GM19351 (cell line): ENCODE measurements around the gene SMIM23.

Experiments used
- ATAC-seq: cut with Tn5 transposase; IDR thresholded peaks from one replicate; pipeline ENCODE4 v1.9.1; 2021; ENCODE audit warnings: mild to moderate bottlenecking, moderate library complexity; ENCODE audit not compliant: unreplicated experiment

The SMIM23 gene

DNA sequence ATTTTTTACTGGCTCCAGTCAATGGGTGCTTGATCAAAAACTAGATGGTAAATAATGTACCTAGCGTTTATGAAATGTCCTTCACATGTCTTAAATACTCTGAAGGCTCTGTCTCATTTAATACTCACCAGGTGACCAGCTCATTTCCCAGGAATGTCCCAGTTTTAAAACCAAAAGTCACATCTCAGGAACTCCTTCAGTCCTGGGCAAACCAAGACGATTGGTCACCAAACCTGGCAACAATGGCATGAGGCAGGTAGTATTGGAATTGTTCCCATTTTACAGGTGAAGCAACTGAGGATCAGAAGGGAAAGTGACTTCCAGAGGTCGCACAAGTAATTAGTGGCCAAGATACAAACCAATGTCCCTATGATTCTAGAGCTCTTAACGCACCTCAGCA lies 27.7 kb downstream of the SMIM23 start:
- no peak for ATAC-seq

DNA sequence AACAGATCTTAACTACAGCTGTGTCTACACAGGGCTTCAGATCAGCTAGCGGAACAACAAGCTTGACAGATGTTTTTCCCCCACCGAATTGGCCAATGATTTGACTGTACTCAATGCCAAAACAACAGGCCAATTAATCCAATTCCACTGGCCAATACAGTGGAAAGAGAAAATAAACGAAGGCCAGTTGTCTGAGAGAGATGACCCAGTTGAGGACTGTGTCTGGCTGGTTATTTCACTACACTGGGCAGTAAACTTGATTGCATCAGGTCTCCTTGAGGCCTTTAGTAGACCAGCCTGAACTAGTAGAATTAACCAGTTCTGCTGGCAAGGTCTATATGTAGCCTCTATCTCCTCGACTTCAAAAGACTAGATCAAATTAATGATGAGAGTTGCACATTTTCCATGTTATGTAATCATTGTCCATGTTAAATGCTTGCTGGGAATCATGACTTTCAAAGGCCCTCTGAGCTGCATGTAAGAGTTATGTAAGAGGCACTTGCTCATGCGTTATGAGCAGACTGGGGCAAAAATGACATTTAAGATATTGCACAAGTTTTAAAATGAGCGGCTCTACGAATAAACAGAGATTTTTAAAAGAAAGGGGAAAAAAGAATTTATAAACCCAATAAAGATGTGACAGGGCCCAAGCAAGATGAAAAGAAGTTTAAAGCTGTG lies 28.3 kb downstream of the SMIM23 start:
- ATAC-seq: no peak

DNA sequence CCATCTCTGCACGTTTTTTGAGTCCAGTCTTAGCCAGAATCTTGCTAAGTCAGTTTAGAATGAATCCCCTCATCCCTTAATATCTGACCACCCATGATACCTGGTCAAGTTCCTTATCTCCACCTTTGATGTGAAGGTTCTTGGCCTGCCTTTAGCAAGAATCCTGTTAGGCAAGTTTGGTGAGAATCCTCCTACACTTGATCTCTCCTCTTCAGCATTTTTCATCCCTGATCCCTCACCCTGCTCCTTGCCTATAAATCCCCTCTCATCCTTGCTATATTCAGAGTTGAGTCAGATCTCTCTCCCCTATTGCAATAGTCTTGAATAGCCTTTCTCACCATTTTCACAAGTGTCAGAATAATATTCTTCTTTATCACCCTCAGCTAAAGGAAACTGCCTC lies 31.0 kb downstream of the SMIM23 start:
- ATAC-seq: no peak

DNA sequence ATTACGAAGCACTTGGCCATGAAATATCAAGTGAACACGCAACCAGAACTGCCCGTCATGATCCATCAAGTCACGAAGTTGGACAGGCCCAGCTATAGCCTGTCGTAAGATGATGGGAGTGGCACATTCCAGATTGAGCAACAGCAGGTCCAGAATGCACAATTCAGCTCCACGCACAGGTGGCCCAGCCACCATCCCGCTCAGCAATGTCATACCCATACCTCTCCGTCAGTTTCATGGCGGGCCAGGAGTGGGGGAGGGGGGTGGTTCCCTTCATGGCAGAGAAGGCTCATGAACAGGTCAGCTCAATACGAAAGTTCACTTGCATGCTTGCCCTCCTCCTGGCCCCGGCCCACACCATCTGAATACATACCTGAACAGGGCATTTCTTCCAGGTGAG lies 34.9 kb downstream of the SMIM23 start:
- ATAC-seq: no peak

DNA sequence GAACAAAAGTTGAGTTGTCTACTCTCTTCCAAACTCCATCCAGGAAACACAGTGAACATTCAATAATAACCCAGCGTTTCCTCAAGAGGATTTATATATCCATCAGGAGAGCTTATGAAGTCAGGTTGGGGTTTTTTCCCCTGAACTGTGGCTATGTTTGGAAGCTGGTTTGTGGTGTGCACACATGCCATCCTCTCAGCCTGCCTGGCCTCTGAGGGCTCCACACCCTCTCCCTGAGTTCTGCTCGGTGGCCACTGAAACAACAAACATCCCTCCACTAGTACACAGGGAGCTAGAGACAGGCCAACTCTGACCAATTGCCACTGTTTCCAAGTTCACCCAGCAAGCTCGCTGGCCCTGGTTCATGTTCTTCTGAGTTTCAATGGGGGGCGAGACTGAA lies 35.7 kb downstream of the SMIM23 start:
- no peak for ATAC-seq

DNA sequence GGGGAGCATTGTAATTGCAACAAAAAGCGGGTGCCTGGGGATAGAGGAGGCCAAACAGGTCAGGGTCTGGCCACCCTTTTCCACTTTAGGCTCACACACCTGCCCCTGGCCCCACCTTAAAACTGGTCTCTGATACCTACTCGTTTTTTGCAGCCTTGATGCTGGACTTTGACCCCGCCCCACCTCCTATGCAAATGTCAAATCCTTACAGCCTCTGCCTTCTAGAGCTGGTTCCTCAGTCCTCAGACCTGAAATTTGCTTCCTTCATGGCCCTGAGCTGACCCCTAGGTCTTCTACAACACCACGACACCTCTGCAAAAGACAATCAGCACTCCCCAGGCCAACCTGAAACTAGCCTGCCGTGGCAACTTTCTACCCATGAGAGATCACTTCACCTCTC lies 37.7 kb downstream of the SMIM23 start:
- no peak for ATAC-seq

DNA sequence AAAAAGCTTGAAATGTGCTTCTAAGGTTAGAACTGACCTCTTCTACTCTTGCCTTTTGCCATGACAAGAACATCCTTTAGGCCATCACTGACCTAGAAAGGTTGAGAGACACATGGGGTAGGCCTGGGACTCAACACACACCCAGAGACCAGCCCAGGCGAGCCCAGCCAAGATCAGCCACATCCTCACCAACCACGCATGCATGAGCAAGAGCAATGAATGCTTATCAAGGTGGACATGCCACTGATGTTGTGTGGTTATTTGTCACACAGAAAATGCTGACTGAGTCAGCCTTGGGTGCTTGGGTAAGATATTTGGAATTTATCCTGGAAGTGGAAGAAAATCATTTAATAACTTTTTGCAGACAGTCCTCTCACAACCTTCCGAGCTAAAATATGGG lies 39.4 kb downstream of the SMIM23 start:
- ATAC-seq: no peak

DNA sequence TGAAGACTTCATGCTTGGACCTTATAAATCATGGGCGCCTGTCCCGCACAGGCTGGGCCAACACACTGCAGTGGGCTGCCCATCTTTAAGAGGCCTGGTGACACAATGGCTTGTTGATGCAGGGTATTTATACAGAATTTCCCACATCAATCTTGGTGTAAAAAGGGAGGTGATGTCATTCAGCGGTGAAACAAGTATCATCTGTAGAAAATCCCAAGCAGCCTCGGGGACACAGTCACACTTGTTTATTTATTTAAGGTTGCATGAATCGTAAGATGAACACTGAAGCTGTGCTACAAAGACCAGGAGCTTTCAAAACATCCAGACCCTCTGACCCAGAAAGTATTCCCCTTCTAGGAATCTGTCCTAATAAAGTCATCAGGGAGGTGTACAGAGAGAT lies 40.5 kb downstream of the SMIM23 start:
- ATAC-seq: no peak

DNA sequence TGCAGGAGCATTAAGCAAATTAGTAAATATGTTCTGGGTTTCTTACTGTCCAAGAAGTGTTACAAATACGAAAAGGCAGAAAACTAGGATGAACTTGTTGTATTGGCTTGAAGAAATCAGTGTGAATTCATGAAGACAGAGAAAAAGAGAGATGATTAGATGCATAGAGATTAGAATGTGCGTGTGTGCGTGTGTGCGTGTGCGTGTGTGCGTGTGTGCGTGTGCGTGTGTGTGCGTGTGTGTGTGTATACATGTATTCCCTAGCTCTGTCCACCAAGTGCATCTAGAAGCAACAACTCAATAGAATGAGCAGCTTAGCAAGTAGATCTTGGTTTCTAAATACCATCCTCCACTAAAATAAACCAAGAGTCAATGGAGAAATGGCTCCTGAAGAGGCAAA lies 41.5 kb downstream of the SMIM23 start:
- no peak for ATAC-seq

DNA sequence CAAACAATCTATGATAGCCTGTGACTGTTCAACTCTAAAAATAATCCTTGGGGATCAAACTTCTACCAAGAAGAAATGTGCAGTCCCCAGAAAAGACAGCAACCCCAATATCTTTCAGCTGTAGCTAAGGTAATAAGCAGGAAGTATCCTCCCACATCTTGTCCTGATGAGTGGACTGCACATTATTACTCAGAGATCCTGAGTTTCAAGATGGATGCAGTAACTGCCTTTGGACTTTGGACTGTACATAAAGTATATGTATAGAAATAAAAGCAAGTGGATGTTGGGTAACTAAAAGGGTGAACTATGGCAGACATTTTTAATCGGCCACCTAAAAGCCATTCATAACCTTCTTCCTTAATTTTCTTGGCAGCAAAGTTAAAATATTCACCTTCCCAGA lies 45.1 kb downstream of the SMIM23 start:
- no peak for ATAC-seq

DNA sequence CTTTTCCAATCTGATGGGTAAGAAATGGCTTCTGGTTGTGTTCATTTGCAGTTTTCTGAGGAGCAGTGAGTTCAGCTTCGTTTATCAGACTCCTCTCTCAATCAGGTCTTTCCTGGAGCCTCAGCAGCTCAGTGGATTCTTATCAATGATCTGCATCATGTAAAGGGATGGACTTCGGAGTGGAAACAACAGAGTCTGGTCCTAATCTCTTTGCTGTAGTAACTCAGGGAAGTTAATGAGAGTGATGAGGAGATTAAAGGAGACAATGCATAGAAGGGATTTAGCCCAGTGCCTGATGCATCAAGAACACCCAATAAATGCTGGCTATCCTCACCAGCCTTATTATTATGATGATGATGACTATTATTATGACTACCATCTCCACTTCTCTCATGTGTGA lies 47.2 kb downstream of the SMIM23 start:
- ATAC-seq: no peak

DNA sequence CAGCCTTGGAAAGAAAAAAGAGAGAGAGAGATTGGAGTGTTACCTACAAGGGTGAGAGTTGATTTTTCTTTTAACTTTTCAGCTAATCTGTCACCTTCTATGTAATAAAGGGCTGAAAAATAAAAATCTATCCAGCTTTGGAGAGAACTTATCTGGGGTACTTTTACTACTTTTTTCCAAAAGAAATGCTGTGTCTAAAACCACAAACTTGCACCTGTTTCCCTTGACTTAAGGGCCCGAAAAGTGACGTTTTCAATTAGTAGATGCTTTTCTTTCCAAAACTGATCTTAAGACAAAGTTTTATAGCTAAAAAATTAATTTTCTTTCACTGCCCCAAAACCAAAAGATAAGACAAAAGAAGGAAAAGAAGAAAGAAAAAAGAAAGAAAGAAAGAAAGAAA lies 48.8 kb downstream of the SMIM23 start:
- no peak for ATAC-seq

DNA sequence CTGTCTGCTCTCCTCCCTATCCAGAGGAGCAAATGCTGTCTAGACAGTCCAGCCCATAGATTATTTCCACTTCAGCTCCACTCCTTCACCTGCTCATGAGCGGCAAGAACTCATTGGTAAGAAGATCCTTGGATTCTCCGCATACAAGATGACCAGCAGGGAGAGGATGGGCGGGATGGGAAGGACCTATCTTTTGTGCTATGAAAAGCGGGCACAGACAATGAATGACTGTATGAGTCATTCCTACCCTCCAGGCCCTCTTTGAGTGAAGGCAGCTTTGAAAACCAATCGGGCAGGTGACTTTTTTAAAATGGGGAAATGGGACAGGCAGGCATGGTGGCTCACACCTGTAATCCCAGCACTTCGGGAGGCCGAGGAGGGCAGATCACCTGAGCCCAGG lies 49.4 kb downstream of the SMIM23 start:
- ATAC-seq: no peak

DNA sequence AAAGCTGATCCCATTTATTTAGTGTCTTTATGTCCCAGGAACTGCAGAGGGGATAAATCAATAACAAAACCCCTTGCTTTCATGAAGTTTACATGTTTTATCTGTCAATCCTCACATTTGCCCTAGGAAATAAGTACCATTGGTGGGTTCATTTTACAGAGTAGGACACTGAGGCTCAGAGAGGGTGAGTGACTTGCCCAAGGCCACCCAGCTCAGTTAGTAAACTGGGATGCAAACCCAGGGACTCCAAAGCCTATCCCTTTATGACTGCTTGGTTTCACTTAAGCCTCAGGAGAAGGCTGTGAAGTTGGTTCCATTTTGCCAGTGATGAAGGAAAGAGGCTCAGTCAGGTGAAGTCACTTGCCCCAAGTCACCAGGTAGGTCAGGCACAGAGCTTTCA lies 51.9 kb downstream of the SMIM23 start:
- no peak for ATAC-seq

DNA sequence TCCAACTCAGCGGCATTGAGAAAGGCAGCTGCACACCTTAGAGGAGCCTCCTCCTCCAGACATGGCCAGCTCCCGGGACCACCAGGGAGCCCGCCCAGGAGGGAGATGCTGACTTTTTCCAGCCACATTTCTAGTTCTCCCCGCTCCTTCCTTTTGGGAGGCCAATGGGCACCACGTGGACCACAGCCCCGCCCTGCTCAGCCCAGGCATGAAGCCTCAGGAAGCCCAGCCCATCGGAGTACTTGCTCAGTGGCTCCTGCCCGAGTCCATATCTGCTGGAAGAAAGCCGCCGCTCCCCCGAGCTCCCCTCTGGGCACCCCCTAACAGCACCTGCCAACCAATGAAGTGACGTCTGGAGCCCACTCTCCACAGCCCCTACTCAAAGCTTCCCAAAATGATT lies 52.4 kb downstream of the SMIM23 start:
- no peak for ATAC-seq

DNA sequence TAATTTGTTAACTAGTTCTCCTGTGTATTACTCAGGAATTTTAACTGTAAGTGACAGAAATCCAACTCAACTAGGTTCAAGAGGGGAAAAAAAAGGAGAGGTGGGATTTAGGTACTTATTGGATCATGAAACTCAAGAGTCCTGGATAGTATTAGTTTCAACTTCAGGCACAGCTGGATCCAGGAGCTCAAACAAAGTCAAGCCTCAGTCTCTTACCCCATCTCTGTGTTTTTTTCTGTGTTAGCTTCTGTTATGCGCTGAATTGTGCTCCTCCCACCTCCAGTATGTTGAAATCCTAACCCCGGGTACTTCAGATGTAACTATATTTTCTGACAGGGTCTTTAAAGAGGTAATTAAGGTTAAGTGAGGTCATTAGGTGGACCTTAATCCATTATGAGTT lies 53.5 kb downstream of the SMIM23 start:
- no peak for ATAC-seq

DNA sequence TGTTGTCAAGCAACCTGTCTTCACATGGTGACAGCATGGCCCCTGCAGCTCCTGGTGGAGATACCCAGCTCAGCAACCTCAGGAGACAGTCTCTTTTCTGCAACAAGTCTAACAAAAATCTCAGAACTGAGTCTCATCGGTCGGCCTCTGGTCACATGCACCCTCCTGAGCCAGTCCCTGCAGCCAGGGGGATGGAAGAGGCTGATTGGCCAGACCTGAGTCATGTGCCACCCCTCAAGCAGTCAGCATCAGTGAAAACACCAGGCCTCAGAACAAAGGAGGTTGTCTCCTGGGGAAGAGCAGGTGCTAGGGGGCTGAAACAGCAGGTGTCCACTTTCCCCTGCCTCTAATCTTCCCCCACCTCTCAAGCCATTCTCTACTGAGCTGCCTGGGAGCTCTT lies 54.4 kb downstream of the SMIM23 start:
- ATAC-seq: no peak
